ENCODE data around the gene KXD1. TPM values are rescaled to one million over a fixed set of nuclear protein-coding genes. Genes with fewer than 3 reads are reported as not detected.
A peak's percentile ranks its signal among the peaks of the same experiment; 100 is the strongest.
"Not testable (repeated sequence)": the region's sequence is repeated elsewhere in the genome, so short reads cannot be mapped to it uniquely, and the experiment has no call there.

KXD1 gene
- total and polyA plus RNA-seq, 7 donors, result 84.9 to 122 (median 118) TPM

GRCh38 chr19:18539372-18539771, 18.3 kb upstream of the KXD1 start:
- Histone ChIP-seq H3K27ac (no peak overlapping the region), H3K9me3 (no peaks in the 10 kb centered on the region), H3K4me1 (peaks cover 0 to 18% (median 13%) of the 10 kb centered on the region in 4 donors), H3K4me3 (no peak overlapping the region), H3K27me3 (no peaks in the 10 kb centered on the region), H3K36me3 (peaks cover 23 to 70% (median 28%) of the 10 kb centered on the region in 4 donors)
- no peak for DNase-seq
- 95% methylated on average over 19 of the region's 19 CpGs for WGBS, 2 donors
- intact Hi-C loops (cut with DNase I), result no loop called here
- TF ChIP-seq POLR2AphosphoS5 (IDR thresholded peaks at IDR 0.05) (no peak), POLR2A (IDR thresholded peaks at IDR 0.05) (no peak), CTCF (IDR thresholded peaks at IDR 0.05) (no peak), EP300 (IDR thresholded peaks at IDR 0.05) (no peak)

GRCh38 chr19:18540200-18540599, 17.5 kb upstream of the KXD1 start:
- DNase-seq; intact Hi-C loops (cut with DNase I); H3K4me3 ChIP-seq; H3K9me3 ChIP-seq; H3K27ac ChIP-seq; H3K27me3 ChIP-seq: not testable (repeated sequence)
- Histone ChIP-seq H3K4me1 (peaks cover 0 to 18% (median 13%) of the 10 kb centered on the region in 4 donors), H3K36me3 (peaks cover 23 to 62% (median 26%) of the 10 kb centered on the region in 4 donors)
- WGBS, 2 donors, result 95 to 97% methylated on average over 1 of the region's 1 CpG

- no peak for TF ChIP-seq CTCF (IDR thresholded peaks at IDR 0.05)
- TF ChIP-seq EP300 (IDR thresholded peaks at IDR 0.05), result no peak
- no peak for TF ChIP-seq POLR2AphosphoS5 (IDR thresholded peaks at IDR 0.05)
- TF ChIP-seq POLR2A (IDR thresholded peaks at IDR 0.05), result no peak
- 90 to 91% methylated on average over 21 of the region's 21 CpGs for WGBS, 2 donors
- Histone ChIP-seq H3K27me3 (no peaks in the 10 kb centered on the region), H3K9me3 (no peaks in the 10 kb centered on the region), H3K4me3 (no peak overlapping the region), H3K36me3 (peaks cover 14 to 50% (median 19%) of the 10 kb centered on the region in 4 donors), H3K27ac (peak overlapping the region; percentile 92 to 99 (median 94)), H3K4me1 (peaks cover 0 to 18% (median 13%) of the 10 kb centered on the region in 4 donors)
- no peak for DNase-seq
- intact Hi-C loops (cut with DNase I), result no loop called here
Measured at GRCh38 chr19:18541258-18541991, 16.2 kb upstream of the KXD1 start.

GRCh38 chr19:18541992-18542940, 15.4 kb upstream of the KXD1 start:
- 20 to 24% methylated on average over 11 of the region's 11 CpGs for WGBS, 2 donors
- TF ChIP-seq POLR2A (IDR thresholded peaks at IDR 0.05) (no peak), EP300 (IDR thresholded peaks at IDR 0.05) (no peak), POLR2AphosphoS5 (IDR thresholded peaks at IDR 0.05) (no peak), CTCF (IDR thresholded peaks at IDR 0.05) (no peak)
- peak overlapping the region; percentile 92 to 99 (median 94) for H3K27ac ChIP-seq
- H3K36me3 ChIP-seq, result peaks cover 12 to 41% (median 17%) of the 10 kb centered on the region in 4 donors
- H3K9me3 ChIP-seq, result no peaks in the 10 kb centered on the region
- DNase-seq, result no peak
- peaks cover 0 to 18% (median 13%) of the 10 kb centered on the region in 4 donors for H3K4me1 ChIP-seq
- intact Hi-C loops (cut with DNase I), result loop anchor here (2.0 kb wide), 1 partner anchor 19 kb away; the partner anchor contains the start of gene ELL
- H3K27me3 ChIP-seq, result no peaks in the 10 kb centered on the region
- H3K4me3 ChIP-seq, result peak overlapping the region; percentile 84 to 98 (median 90)

Data from sigmoid colon (tissue), 7 donors.